ENCODE data around the gene MACO1.
"Not testable (repeated sequence)": the region's sequence is repeated elsewhere in the genome, so short reads cannot be mapped to it uniquely, and the experiment has no call there.

- not testable (repeated sequence) for TF ChIP-seq CTCF (IDR thresholded peaks at IDR 0.05; ENCODE audit: low read length); EZH2 (IDR thresholded peaks at IDR 0.05; ENCODE audit: borderline replicate concordance, low read length)
Measured at GRCh38 chr1:25412872-25413623, 17.6 kb upstream of the MACO1 start.
